Posterior cingulate gyrus (tissue), 11 donors: ENCODE data around the gene CAST.
A peak's percentile ranks its signal among the peaks of the same experiment; 100 is the strongest.

ENCODE experiments used
- DNase-seq, 10 donors: peaks; one replicate each; pipeline versions ENCODE4 v3.0.0 to v3.0.0-alpha.2; 2020 to 2021; ENCODE audit warnings: mixed read lengths in 3 of 10
- intact Hi-C: fragments of 100-400 bp; cut with DNase I; formaldehyde crosslinking; loops from one replicate; pipeline ENCODE4 v1.15.1; 2023

Gene CAST

GRCh38 chr5:96641368-96642280 lies 20.6 kb upstream of the CAST start:
- DNase-seq = no peak
- intact Hi-C loops = no loop called here

- intact Hi-C loops = no loop called here
Measured at GRCh38 chr5:96642281-96642640, 19.9 kb upstream of the CAST start.

DNA sequence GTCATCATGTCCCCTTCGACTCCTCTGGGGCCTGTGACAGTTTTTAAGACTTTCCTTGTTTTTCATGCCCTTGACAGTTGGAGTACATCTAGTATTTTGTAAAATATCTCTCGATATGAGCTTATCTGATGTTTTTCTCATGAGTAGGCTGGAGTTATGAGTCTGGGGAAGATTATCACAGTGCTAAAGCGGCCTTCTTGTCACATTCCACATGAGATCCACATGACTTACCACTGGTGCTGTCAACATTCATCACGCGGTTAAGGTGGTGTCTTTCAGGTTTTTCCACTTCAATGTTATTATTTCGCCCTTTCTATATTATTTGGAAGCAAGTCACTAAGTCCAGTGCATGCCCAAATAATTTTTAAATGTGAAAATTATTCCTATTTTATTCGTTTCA lies 17.1 kb upstream of the CAST start:
- intact Hi-C loops = no loop called here
- no peak for DNase-seq

More at GRCh38 chr5:96642281-96642640, 19.9 kb upstream of the CAST start:
- DNase-seq = no peak

DNA sequence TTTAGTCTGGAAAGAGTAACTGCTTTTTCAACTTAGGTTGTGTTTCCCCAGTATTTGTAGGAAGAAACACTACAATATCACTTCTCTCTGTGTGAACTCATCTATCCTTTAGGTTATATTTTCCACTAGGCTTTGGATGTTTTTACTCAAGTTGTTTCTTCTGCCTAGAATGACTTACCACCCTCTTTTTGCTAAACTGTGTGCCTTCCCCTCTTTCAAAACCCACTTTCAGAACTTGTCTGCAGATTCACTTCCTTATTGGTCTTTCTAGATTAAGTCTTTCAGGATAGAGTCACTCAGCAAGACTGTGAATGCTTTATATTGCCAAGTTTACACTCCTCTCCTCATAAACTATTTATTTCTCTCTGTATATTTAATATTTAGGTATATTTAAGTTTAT lies 14.2 kb upstream of the CAST start:
- DNase-seq = no peak
- intact Hi-C loops = no loop called here

- no peak for DNase-seq
- intact Hi-C loops = no loop called here
Measured at GRCh38 chr5:96648593-96648992, 13.6 kb upstream of the CAST start.

- DNase-seq = no peak
Measured at GRCh38 chr5:96649251-96649662, 12.9 kb upstream of the CAST start.

DNA sequence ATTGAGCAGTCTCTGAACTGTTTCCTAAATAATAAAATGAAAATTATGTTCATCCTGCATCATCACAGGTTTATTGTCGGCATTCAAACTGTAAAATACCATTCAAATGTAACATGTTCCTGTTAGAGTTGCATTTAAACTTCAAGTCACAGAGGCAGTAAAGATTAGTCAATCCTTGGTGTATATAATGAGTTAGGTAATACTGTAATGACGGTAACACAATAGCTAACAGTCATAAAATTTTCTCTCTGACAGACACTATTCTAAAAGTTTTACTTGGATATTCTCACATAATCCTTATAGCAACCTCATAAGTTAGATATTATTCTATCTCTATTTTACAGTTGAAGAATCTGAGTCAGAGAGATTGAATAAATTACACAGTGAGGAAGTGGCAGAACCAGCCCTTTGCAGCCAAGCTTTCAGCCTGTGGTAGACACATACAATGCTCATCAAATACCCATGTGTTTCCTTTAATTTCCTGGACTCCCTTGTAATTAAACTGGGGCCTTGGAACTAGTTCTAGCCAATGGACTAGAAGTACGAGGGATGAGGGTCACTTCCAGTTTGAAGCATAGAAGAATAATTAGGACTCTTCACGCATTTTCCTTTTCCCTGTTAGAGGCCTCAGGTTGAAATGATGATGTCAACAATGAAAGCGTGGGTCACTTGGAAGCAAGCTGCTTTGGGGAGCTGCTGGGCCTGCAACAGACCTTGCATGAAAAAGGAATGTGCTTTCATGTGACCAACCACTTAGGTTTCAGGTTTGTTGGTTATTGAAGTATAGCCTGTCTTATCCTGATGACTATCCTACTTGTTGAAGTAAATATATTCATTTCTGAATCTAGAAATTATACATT lies 12.3 kb upstream of the CAST start:
- no peak for DNase-seq

More at GRCh38 chr5:96649251-96649662, 12.9 kb upstream of the CAST start:
- intact Hi-C loops = no loop called here

GRCh38 chr5:96651047-96651446 lies 11.1 kb upstream of the CAST start:
- intact Hi-C loops = no loop called here
- DNase-seq = no peak

More for the DNA sequence above, 12.3 kb upstream of the CAST start:
- intact Hi-C loops = no loop called here

- DNase-seq = no peak
- intact Hi-C loops = no loop called here
Measured at GRCh38 chr5:96651948-96652753, 10.0 kb upstream of the CAST start.

DNA sequence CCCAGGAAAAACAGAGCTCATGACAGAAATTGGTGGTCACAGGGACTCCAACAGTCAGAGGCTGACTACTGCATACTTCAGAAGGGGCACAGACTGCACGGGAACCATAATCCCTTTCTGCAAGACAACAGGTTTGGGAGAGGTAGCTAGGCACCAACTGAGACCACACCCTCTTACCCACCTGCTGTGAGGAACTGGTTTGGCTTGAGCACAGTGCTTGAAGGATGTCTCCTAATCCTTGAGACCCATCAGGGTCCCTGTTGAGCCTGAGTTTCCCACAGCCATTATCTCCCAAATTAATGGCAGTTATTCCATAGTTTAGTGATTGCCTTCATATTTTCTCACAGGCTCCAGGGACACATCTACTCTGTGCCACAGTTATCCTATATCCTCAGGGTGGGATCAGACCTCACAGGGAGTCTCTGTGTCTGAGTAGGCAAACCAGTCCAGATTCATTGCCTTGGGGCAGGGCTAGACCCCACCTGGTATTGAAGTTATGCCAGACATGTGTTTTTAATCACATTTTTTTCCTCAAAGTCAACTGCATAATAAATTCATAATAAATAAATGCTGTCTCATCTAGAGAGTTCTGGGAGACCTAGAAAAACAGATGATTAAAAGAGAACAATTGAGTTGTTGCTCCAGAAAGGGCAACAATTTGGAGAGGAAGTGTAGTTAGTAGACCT lies 9.3 kb upstream of the CAST start:
- DNase-seq = no peak
- intact Hi-C loops = no loop called here

DNA sequence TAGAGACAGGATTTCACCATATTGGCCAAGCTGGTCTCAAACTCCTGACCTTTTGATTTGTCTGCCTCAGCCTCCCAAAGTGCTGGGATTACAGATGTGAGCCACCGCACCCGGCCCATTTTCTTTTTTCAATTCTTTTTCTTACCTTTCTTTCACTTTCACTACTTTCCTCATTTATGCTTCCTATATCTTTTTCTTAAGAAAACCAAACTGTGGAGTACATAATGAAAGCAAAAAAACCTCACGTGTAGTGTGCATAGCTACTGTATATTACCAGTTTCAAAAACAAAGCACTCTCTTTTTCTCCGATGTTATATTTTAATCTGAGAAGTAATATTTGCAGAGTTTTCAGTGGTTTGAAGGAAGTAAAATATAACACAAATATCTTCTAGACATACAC lies 8.0 kb upstream of the CAST start:
- intact Hi-C loops = no loop called here
- no peak for DNase-seq

- DNase-seq = no peak
- intact Hi-C loops = no loop called here
Measured at GRCh38 chr5:96655085-96655484, 7.1 kb upstream of the CAST start.

DNA sequence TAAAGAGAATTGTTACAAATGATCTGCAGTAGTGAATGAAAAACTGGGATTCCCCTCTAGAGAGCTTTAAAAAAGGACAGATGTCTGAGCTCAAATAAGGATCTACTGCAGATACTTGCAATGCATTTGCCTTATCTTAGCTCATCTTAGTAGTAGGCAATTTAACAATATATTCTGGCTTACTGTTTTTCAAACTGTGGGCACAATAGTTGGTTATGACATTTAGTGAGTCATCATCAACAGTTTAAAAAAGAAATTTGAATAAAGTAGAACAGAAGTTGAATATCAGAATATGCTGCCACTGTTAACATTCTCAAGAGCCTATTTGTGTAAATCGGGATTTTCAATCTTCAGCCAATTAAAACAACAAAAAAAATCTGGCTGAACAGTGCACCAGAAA lies 6.7 kb upstream of the CAST start:
- DNase-seq = no peak
- intact Hi-C loops = no loop called here

DNA sequence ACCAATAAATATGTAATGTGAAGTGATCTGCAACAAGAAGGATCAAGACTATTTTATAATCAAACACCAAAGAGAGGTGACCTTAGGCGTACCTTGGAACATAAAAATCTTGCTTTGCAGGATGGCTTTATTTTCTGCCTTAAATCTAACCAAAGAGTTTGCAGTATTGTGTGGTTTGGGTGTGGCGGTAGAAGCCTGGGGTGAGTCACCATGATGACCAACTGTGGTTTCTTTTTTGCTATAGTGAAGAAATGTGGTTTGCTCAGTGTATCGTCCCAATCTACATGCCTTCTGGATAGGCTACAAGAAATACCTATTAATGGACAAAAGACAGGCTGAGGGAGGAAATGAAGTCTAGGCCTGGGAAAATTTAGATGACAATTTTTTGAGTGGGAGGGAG lies 5.1 kb upstream of the CAST start:
- DNase-seq = no peak

GRCh38 chr5:96658272-96658671 lies 3.9 kb upstream of the CAST start:
- intact Hi-C loops = no loop called here
- DNase-seq = no peak

More for the DNA sequence above, 5.1 kb upstream of the CAST start:
- intact Hi-C loops = no loop called here

DNA sequence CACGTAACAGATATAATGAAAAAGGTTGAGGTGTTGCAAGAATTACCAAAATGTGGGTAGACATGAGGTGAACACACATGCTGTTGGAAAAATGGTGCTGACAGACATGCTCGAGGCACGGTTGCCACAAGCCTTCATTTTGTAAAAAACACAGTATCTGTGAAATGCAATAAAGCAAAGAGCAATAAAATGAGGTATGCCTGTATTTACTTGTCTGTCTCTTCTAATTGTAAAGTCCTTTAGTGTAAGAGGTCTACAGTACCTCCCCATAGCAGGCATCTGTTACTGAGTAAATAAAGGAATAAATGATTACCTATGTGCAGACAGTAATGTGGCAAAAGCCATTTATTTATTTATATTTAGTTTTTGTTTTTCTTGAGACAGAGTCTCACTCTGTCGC lies 3.0 kb upstream of the CAST start:
- intact Hi-C loops = no loop called here
- DNase-seq = no peak

- intact Hi-C loops = loop anchor here (5.0 kb wide), 1 partner anchor 41 kb away; no protein-coding TSS in a partner anchor
- DNase-seq = peak in 2 of 10 donors; percentile 68 to 84
Measured at GRCh38 chr5:96660971-96661854, 963 bp upstream of the CAST start.

DNA sequence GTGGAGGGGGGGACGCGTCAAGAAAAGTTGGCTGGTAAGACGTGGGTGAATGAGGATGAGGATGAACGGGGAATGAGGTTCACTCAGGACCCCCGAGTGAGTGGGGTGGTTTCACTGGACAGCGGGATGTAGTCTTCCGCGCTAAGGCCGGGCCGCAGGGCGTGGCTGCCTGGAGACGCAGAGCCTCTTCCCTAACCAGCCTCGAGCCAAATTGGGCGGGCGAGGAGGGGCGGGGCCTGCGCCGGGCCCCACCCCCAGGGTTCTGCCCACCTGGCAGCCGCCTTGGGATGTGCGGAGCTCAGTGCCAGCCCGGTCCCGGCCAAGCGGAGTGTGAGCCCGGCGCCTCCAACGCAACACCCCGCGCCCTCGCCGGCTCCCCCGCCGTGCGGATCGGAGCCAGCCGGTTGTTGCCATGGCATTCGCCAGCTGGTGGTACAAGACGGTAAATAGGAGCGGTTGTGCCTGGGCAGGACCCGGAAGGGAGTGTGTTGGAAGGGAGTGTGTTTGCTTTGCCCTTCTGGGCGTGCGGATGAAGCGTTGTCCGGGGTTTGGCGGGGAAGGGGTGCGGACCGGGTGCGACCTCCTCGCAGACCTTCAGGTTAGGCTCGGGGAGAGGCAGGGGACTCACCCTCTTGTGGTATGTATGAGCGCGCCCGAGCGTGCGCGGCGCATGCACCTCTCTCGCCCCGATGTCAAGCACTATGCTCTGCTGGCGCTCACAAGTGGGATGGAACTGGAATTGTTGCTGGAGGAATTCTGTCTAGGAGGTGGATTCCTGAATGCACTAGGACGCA lies 746 bp downstream of the CAST start:
- DNase-seq = peak; percentile 83 to 99 (median 90)
- intact Hi-C loops = loop anchor here (5.0 kb wide), 1 partner anchor 39 kb away; no protein-coding TSS in a partner anchor
